Fibroblast of villous mesenchyme (primary cell): ENCODE results near the gene CYB561. TPM values are rescaled to one million over a fixed set of nuclear protein-coding genes. Genes with fewer than 3 reads are reported as not detected.

ENCODE experiments used
- DNase-seq: peaks from one replicate; pipeline ENCODE4 v3.0.0-alpha.2; 2010; ENCODE audit warnings: low read depth
- H3K4me3 ChIP-seq: 2 replicates; pipeline ENCODE4 v1.5.1; 2011; ENCODE audit warnings: low read depth, mild to moderate bottlenecking, low read length
- total RNA-seq: library from RNA; depleted of rRNA; stranded (reverse); fragments of >200 nt; gene quantifications from 2 replicates; pipeline ENCODE4 v1.2.3, GENCODE V29; 2012
- TF ChIP-seq, protein P1 (sequence below): IDR thresholded peaks from 2 replicates; pipeline ENCODE4 v1.5.1; 2012; ENCODE audit warnings: low read depth, mild to moderate bottlenecking, low read length; ENCODE audit not compliant: insufficient read depth

The CYB561 gene
- total RNA-seq, 1 donor: 12.5 TPM

DNA sequence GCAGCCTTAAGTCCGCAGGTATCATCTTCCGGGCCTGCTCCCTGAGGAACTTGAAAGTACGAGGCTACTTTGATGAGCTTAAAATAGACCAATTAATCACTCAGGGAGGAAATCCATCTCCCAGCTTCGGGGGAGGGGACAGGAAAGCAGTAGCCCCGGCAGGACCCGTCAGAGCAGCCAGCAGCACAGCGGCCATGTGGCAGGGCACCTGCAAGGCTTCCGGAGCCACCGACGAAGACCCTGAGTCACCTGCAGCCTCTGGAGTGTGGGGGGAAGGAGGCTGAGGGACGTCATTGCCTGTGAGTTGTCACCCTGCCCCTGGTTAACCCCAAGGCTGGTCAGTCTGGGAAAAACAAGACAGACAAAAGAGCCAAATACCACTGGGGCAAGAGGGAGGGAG, 4.4 kb upstream of the CYB561 start:
- TF ChIP-seq, protein P1, sequence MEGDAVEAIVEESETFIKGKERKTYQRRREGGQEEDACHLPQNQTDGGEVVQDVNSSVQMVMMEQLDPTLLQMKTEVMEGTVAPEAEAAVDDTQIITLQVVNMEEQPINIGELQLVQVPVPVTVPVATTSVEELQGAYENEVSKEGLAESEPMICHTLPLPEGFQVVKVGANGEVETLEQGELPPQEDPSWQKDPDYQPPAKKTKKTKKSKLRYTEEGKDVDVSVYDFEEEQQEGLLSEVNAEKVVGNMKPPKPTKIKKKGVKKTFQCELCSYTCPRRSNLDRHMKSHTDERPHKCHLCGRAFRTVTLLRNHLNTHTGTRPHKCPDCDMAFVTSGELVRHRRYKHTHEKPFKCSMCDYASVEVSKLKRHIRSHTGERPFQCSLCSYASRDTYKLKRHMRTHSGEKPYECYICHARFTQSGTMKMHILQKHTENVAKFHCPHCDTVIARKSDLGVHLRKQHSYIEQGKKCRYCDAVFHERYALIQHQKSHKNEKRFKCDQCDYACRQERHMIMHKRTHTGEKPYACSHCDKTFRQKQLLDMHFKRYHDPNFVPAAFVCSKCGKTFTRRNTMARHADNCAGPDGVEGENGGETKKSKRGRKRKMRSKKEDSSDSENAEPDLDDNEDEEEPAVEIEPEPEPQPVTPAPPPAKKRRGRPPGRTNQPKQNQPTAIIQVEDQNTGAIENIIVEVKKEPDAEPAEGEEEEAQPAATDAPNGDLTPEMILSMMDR: no peak
- no peak for DNase-seq
- no peak overlapping the region for H3K4me3 ChIP-seq

DNA sequence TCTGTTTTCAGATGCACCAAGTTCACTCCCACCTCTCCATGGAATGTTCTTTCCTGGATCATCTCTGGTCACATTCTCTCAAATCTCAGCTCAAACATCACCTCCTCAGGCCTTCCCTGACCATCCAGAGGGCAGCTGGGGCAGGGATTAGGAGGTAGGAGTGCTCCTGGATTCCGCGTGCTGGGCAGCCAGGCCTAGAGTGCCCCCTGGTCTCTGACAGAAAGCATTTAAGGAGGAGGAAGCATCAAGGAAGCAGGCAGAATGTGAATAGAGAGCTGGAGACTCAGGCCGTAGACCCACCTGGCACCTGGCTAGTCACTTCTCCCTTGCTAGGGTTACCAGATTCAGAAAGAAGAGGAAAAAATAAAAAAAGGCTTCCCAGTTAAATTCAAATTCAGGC, 2.5 kb upstream of the CYB561 start:
- TF ChIP-seq, protein P1: no peak
- H3K4me3 ChIP-seq: no peak overlapping the region
- no peak for DNase-seq

DNA sequence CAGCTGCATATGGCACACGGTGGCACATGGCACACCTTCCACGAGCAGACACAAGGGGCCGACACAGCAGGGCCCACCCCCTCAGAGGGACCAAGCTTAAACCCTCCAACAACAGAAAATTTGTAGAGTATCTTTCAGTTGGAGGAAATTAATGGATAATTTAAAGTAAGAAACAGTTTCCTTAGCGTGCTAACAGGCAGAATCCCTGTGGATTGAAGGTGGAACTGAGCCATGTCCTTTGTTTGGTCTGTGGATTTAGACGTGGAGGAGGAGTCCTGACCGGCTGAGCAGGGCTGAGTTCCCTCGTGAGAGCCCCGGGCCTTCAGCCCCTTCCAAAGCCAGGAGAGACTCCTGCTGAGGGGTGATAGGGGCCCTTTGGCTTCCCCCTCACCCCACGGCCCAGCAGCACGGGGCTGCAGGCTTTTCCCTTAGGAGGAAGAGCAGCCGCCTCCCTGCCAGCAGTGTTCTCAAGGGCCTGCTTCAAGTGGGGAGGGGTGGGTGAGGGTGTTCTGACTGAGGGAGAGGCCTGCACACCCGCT, 1.4 kb upstream of the CYB561 start:
- TF ChIP-seq, protein P1: no peak
- DNase-seq: no peak
- H3K4me3 ChIP-seq: no peak overlapping the region

GRCh38 chr17:63446753-63447470, 806 bp upstream of the CYB561 start:
- peak overlapping the region; percentile 54 for H3K4me3 ChIP-seq
- TF ChIP-seq, protein P1: peak; percentile 8
- DNase-seq: no peak

- DNase-seq: peak; percentile 42
- H3K4me3 ChIP-seq: peak overlapping the region; percentile 54
- TF ChIP-seq, protein P1: no peak
Observed at GRCh38 chr17:63445571-63445953, 544 bp downstream of the CYB561 start.

- no peak overlapping the region for H3K4me3 ChIP-seq
- DNase-seq: no peak
- TF ChIP-seq, protein P1: no peak
Observed at GRCh38 chr17:63445065-63445464, 1.0 kb downstream of the CYB561 start.
